SIG-M5 (cell line): ENCODE results near the gene PCNX2.
"Not testable (repeated sequence)": the region's sequence is repeated elsewhere in the genome, so short reads cannot be mapped to it uniquely, and the experiment has no call there.

Experiments
- DNase-seq: peaks from one replicate; lab custom pipeline; 2025; lab: John Stamatoyannopoulos, UW

PCNX2 gene

DNA sequence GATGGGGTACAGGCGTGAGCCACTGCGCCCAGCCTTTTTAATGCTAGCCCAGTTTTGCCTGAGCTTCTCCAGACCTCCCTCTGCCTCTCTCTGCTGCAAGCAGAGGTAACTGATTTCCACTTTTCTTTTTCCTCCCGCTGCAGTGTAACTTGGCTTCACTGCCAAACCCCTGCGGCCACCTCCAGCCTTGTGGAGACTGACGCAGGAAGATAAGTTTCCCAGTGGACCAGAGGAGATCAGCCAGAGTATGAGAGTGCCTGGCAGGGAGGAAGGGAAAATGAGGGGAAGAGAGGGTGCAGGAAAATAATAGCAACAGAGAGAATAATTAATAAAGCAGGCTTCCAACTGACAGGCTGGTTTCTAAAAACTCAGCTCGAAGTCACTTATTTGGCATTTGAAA is 143.7 kb downstream of the PCNX2 start:
- no peak for DNase-seq

- DNase-seq = no peak
Measured at GRCh38 chr1:233144434-233144833, 151.1 kb downstream of the PCNX2 start.

DNA sequence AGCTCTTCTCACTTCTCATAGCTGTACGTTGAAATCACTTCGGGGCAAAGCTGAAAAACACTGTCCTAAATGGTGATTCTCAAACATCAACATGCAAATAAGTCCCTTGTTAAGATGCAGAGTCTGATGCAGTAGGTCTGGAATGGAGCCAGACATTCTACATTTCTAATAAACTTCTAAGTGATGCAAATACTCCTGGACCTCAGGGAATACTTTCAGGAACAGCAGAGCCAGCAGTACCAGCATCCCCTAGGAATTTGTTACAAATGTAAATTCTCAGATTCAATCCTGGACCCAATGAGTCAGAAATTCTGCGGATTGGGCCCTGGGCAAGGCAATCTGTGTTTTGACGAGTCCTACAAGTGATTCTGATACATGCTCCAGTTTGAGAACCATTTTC is 152.3 kb downstream of the PCNX2 start:
- DNase-seq = no peak

DNA sequence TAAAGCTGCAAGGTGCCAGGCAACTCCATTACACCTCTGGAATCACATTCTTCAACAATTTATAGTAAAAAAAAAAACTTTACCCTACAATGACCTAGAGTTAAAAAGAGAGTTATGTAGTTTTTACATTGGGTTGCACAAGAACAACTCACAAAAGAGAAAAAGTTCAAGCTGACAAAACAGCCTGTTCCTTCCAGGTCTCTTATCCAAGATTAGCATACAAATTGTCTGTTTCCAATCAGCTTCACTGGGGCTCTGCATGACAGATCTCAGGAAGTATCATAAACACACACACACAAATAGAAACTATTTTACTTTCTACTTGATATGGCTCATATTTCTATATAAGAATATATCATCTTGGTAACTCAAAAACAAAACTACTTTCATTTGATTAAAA is 154.6 kb downstream of the PCNX2 start:
- no peak for DNase-seq

- DNase-seq = no peak
Measured at GRCh38 chr1:233140499-233140898, 155.0 kb downstream of the PCNX2 start.

DNA sequence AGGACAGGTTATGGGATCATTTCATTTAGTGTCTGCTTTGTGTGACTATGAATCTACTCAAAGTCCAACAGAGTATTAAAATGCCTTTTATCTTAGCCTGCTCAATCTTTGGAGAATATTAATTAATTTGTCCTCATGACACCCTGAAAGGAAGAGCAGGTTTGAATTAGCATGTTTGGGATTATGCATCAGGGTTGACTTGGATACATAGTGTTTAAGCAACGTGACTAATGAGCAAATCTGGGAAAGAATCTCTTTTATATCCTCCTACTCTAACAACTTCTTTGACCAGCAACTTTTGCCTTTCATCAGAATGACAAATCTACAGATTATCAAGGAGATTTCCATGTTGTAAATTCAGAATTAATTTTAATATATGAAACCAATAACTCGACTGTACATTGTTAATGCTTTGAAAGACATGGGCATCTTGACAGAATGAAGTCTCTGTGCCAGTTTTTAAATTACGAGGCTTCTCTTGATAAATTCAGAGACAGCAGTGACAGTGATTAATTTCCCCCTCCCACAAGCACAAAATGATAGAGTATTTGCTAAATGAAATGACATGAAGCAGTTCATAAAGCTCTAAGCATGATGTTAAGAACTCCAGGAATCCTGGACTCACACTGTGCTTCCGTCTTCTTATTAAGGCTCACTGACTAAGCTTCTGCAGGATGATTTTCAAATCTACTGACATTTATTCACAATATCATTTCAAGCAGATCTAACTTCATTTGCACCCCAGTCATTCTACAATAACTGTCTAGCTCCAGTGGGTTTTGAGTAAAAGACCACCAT is 156.5 kb downstream of the PCNX2 start:
- DNase-seq = no peak

GRCh38 chr1:233135833-233136232 is 159.7 kb downstream of the PCNX2 start:
- DNase-seq = no peak

- no peak for DNase-seq
Measured at GRCh38 chr1:233132445-233132844, 163.1 kb downstream of the PCNX2 start.

GRCh38 chr1:233129031-233129430 is 166.5 kb downstream of the PCNX2 start:
- not testable (repeated sequence) for DNase-seq

GRCh38 chr1:233127157-233127556 is 168.4 kb downstream of the PCNX2 start:
- DNase-seq = no peak

DNA sequence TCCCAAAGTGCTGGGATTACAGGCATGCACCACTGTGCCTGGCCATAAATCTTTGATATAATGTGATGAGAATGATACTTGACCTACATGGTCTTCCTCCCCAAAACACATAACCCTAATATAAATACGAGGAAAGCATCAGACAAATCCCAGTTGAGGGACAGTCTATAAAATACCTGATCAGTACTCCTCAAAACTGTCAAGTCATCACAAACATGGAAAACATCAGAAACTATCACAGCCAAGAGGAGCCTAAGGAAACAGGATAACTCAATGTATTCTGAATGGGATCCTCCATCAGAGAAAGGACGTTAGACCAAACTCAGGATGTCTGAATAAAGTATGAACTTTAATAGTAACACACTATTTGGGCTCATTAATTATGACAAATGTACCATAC is 172.7 kb downstream of the PCNX2 start:
- DNase-seq = no peak

DNA sequence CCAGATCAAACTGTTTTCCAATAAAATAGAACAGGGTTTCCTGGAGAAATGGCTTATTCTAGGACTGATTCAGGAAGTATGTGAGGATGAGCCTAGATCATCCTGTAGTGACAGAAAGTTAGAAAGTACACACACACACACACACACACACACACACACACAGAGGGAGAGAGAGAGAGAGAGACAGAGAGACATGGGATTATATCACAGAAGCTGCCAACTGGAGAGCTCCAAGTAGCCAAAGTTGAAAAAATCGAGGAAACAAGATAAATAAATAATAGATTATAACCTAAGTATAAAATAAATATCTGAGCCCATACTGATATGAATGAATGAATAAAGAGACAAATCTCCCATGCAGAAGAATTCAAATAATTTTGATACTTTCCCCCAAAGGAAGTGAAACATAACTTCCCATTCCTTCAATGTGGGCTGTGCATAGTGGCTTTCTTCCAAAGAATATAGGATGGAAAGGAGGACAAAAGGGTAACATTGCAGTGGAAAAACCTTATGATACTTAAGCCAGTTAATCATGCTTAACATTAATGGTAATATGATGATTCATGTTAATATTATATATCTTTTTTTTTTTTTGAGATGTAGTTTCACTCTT is 173.5 kb downstream of the PCNX2 start:
- DNase-seq = no peak

DNA sequence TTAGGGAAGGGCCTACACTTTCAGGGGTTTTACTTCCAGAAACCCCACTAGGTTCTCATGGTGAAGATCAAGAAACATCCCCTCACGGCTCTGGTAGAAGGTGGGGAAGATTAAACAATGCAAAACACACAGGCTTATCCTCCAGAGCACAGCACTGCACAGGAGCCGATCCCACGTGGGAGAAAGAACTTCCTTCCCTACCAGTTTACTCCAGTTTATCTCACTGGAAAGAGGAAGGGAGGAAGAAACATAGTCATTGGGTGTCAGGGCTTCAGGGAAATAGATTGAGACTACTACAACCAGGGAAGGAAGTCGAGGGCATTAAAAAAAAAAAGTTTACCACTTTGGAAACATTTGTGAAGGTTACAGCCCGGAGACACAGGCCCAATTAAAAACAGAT is 180.7 kb downstream of the PCNX2 start:
- DNase-seq = no peak

DNA sequence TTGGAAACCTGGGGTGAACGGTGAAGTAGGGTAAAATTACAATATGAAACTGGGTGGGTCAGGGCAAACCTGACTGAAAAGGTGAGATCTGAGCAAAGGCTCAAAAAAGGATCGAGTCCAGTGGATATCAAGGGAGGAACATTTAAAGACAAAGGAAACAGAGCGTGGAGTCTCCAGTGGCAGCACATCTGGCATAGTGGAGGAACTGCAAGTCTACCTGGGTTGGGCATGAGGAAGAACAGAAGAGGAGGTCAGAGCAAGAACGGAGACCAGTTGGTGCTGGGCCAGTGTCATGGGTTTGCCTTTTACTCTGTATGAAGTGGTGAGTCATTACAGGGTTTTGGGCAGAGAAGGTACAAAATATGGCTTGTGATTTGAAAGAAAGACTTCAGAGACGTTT is 181.4 kb downstream of the PCNX2 start:
- no peak for DNase-seq

DNA sequence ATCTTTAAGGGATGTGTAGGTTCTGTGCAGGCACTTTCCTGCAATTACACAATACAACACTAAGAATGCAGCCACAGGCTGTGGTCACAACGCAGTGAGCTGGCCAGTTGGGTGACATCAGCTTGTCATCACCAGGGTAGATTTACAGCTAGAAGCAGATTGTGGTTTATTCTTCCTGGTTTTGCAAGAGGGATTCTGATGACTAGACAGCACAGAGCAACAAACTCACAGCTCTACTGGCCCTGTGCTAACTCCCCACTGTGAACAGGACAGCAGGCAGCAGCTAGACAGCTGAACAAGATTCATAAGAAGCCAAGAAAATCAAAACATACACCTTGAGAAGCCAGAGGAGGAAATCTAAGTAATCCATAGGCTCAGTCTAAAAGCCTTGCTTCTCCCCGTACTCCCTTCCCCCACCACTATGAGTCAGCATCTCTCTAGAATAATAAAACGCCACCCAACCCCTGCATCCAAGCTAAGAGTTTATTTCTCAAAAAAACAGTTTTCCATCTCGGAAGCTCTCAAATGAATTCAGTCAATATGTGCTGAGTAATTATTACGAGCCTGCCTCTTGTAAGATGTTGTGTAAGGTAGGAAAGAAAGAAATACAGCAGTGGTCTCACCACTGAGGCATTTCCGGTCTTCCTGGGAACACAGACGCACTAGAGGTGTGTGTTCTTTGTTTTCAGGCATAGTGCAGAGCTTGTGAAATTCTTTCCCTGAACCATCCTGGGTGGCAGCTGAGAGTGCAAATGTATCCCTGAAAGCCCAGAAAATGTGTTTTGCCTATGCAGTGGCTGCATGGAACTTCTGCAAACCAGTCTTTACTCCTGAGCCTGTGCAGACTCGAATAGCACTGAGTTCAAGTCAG is 182.3 kb downstream of the PCNX2 start:
- peak; percentile 99 for DNase-seq

DNA sequence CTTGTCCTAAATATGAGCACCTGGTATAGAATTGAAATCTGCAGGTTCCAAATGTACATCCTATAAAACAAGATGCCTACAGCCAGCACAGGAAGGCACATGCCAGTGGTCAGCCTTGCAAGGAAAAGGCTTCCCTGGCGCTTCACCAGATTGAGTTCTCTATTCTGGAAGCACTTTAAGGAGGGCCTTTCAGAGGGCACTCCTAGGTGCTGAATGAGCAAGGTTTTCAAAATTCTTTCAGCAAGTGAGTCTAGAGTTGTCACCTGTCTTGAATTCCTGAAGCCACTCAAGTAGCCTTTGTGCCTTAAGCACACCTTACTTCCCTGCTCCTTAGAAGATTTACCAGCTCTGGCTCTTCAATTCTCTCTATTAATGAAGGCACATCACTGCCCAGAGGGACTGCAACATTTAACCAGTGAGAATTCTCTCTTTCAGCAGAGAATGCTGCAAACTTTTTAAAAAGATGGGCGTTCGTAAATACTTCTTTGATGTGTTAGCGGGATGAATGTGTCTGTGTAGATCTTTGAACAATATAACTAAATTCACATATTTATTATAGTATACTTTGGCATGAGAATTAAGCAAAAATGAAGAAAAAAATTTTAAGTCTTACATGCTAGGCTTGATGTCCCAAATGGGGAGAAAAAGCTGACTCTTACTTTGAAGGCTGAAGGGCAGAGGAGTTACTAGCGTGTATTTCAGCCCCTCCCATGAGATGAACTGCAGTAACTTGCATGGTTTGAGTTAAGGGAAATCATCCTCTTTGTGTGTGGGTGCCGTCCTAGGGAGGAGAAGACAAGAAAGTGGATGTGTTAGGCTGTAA is 183.1 kb downstream of the PCNX2 start:
- no peak for DNase-seq

GRCh38 chr1:233111731-233112130 is 183.8 kb downstream of the PCNX2 start:
- DNase-seq = no peak

DNA sequence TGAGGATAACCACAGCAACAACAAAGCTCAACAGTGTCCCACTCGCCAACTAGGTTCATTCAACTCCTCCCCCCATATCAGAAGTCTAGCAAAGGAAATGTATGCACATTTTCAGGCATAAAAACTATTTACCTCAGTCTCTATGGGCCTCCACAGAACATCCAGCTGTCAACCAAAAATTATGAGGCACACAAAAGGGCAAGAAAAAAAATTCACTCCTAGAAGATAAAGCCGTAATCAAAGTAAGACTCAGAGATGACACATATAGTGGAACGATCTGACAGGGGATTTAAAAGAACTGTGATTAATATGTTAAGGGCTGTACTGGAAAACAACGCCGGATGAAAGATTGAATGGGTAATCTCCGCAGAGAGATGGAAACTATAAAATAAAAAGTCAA is 186.4 kb downstream of the PCNX2 start:
- no peak for DNase-seq

DNA sequence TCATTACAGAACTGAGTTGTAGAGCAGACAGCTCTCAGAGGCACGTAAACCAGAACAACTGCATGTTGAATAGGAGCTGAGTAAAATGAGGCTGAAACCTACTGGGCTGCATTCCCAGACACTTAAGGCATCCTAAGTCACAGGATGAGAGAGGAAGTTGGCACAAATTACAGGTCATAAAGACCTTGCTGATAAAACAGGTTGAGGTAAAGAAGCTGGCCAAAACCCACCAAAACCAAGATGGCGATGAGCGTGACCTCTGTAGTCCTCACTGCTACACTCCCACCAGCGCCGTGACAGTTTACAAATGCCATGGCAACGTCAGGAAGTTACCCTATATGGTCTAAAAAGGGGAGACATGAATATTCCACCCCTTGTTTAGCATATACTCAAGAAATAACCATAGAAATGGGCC is 187.8 kb downstream of the PCNX2 start:
- DNase-seq = not testable (repeated sequence)

GRCh38 chr1:233107130-233107660 is 188.3 kb downstream of the PCNX2 start:
- no peak for DNase-seq

DNA sequence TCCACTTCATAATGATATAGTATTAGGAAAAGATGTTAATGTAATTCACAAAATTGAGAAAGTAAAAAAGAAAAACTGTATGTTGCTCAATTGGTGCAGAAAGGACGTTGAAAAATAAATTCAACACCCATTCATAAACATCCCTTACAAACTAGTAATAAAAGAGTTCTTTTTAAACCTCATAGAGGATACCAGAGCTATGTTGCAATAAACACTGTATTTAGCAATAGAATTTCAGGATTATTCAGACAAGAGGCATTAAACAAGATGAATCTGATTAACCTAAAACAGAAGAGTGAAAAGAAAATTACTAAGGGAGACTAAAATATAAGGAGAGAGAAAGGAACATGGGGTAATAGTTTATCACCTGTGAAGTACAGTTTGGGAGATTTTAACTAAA is 190.3 kb downstream of the PCNX2 start:
- DNase-seq = no peak

DNA sequence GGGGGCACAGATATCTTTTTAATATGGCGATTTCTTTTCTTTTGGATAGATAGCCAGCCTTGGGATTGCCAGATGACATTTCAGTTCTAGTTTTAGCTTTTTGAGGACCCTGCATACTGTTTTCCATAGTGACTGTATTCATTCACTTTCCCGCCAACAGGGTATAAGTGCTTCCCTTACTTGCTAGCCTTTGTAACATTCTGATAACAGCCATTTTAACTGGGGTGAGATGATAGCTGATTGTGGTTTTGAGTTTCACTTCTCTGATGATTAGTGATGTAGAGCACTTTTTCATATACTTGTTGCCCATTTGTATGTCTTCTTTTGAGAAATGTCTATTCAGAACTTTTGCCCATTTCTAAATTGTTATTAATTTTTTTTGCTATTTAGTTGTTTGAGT is 193.2 kb downstream of the PCNX2 start:
- DNase-seq = no peak
